BLaER1 treated with 17β-estradiol and CSF1 and Interleukin-3, amounts not matched to agents 10 nM and 100 nM (cell line): ENCODE data around the gene KRT33A.
A peak's percentile ranks its signal among the peaks of the same experiment; 100 is the strongest.
"Not testable (repeated sequence)": the region's sequence is repeated elsewhere in the genome, so short reads cannot be mapped to it uniquely, and the experiment has no call there.

Experiments used
- H3K27ac ChIP-seq, 11 experiments: shearing (Covaris generic); formaldehyde crosslinking; 2 replicates each; pipeline ENCODE4 v1.8.1; 2022
- H3K27me3 ChIP-seq, 11 experiments: shearing (Covaris generic); formaldehyde crosslinking; 2 replicates each; pipeline ENCODE4 v1.8.1; 2022
- H3K36me3 ChIP-seq, 11 experiments: shearing (Covaris generic); formaldehyde crosslinking; 2 replicates each; pipeline ENCODE4 v1.8.1; 2022
- H3K4me1 ChIP-seq, 10 experiments: shearing (Covaris generic); formaldehyde crosslinking; 2 replicates each; pipeline ENCODE4 v1.8.1; 2022
- H3K4me2 ChIP-seq, 11 experiments: shearing (Covaris generic); formaldehyde crosslinking; 2 replicates each; pipeline ENCODE4 v1.8.1; 2022
- H3K4me3 ChIP-seq, 10 experiments: shearing (Covaris generic); formaldehyde crosslinking; 2 replicates each; pipeline ENCODE4 v1.8.1; 2022
- H3K9ac ChIP-seq, 11 experiments: shearing (Covaris generic); formaldehyde crosslinking; 2 replicates each; pipeline ENCODE4 v1.8.1; 2022
- H3K9me3 ChIP-seq, 11 experiments: shearing (Covaris generic); formaldehyde crosslinking; replicated peaks in 1 of 11; 2 replicates each; pipeline ENCODE4 v1.8.1; 2022
- H4K20me1 ChIP-seq, 11 experiments: shearing (Covaris generic); formaldehyde crosslinking; 2 replicates each; pipeline ENCODE4 v1.8.1; 2022
- Cebpa-rat ChIP-seq, 11 experiments: shearing (Covaris generic); IDR thresholded peaks; 2 replicates each; pipeline ENCODE4 v1.8.1; 2022

The KRT33A gene

GRCh38 chr17:41350381-41350878, at the start of gene KRT33A:
Gene KRT33A (minus strand): TSS chr17:41350828. CDS start chr17:41350767, 61 bp downstream.
- H3K27ac ChIP-seq: not testable (repeated sequence)

GRCh38 chr17:41396996-41397660, 46.5 kb upstream of the KRT33A start, which contains the start of gene KRT31:
Gene KRT31 (minus strand): TSS chr17:41397608. CDS start chr17:41397539, 69 bp downstream.
- TF ChIP-seq Cebpa-rat (IDR thresholded peaks at IDR 0.05): no peak
- H3K4me2 ChIP-seq: peak within 1 kb of the TSS in 3 of 11 experiments; percentile 29 to 66 (median 51); a peak in 6 of 22 replicates
- H4K20me1 ChIP-seq: no peaks in the 10 kb centered on the region
- H3K9ac ChIP-seq: no peak within 1 kb of the TSS
- peaks cover 0 to 20% (median 0%) of the 10 kb centered on the region in 10 experiments; a peak in 7 of 20 replicates for H3K4me1 ChIP-seq
- H3K4me3 ChIP-seq: no peak within 1 kb of the TSS
- peak within 1 kb of the TSS in 1 of 11 experiments; percentile 21; a peak in 1 of 22 replicates for H3K27ac ChIP-seq
- H3K27me3 ChIP-seq: no peaks in the 10 kb centered on the region
- H3K36me3 ChIP-seq: no peaks in the 10 kb centered on the region
- no peaks in the 10 kb centered on the region for H3K9me3 ChIP-seq

More at GRCh38 chr17:41350381-41350878, at the start of gene KRT33A:
- not testable (repeated sequence) for H3K9me3 ChIP-seq, H3K9ac ChIP-seq, H4K20me1 ChIP-seq, H3K27me3 ChIP-seq, H3K36me3 ChIP-seq, H3K4me3 ChIP-seq, H3K4me2 ChIP-seq
- peaks cover 0 to 24% (median 2%) of the 10 kb centered on the region in 10 experiments; a peak in 7 of 20 replicates for H3K4me1 ChIP-seq

GRCh38 chr17:41396340-41396739, 45.7 kb upstream of the KRT33A start:
- peak overlapping the region in 3 of 11 experiments; percentile 29 to 66 (median 51); a peak in 6 of 22 replicates for H3K4me2 ChIP-seq
- H3K36me3 ChIP-seq: no peaks in the 10 kb centered on the region
- H3K9ac ChIP-seq: no peak overlapping the region
- H3K4me3 ChIP-seq: no peak overlapping the region
- TF ChIP-seq Cebpa-rat (IDR thresholded peaks at IDR 0.05): no peak
- H3K4me1 ChIP-seq: peaks cover 0 to 17% (median 0%) of the 10 kb centered on the region in 10 experiments; a peak in 7 of 20 replicates
- no peaks in the 10 kb centered on the region for H4K20me1 ChIP-seq
- no peaks in the 10 kb centered on the region for H3K27me3 ChIP-seq
- no peak overlapping the region; a peak in 1 of 22 replicates for H3K27ac ChIP-seq
- no peaks in the 10 kb centered on the region for H3K9me3 ChIP-seq

GRCh38 chr17:41395611-41396010, 45.0 kb upstream of the KRT33A start:
- H3K27ac ChIP-seq: no peak overlapping the region
- H3K4me1 ChIP-seq: peaks cover 0 to 17% (median 0%) of the 10 kb centered on the region in 10 experiments; a peak in 7 of 20 replicates

GRCh38 chr17:41395044-41395443, 44.4 kb upstream of the KRT33A start:
- H4K20me1 ChIP-seq, H3K4me2 ChIP-seq, H3K27ac ChIP-seq, H3K9me3 ChIP-seq, H3K36me3 ChIP-seq, H3K27me3 ChIP-seq, H3K4me3 ChIP-seq, H3K9ac ChIP-seq: not testable (repeated sequence)
- peaks cover 0 to 17% (median 0%) of the 10 kb centered on the region in 10 experiments; a peak in 7 of 20 replicates for H3K4me1 ChIP-seq

More at GRCh38 chr17:41395611-41396010, 45.0 kb upstream of the KRT33A start:
- no peaks in the 10 kb centered on the region for H4K20me1 ChIP-seq
- no peaks in the 10 kb centered on the region for H3K9me3 ChIP-seq
- TF ChIP-seq Cebpa-rat (IDR thresholded peaks at IDR 0.05): no peak
- no peak overlapping the region for H3K4me2 ChIP-seq
- no peaks in the 10 kb centered on the region for H3K36me3 ChIP-seq
- no peak overlapping the region for H3K4me3 ChIP-seq
- H3K27me3 ChIP-seq: no peaks in the 10 kb centered on the region
- H3K9ac ChIP-seq: no peak overlapping the region

- TF ChIP-seq Cebpa-rat (IDR thresholded peaks at IDR 0.05): no peak
- no peaks in the 10 kb centered on the region for H3K27me3 ChIP-seq
- no peak overlapping the region for H3K4me2 ChIP-seq
- H3K27ac ChIP-seq: no peak overlapping the region
- no peaks in the 10 kb centered on the region for H3K36me3 ChIP-seq
- H3K9ac ChIP-seq: no peak overlapping the region
- H3K4me1 ChIP-seq: peaks cover 0 to 17% (median 0%) of the 10 kb centered on the region in 10 experiments; a peak in 7 of 20 replicates
- no peaks in the 10 kb centered on the region for H4K20me1 ChIP-seq
- no peaks in the 10 kb centered on the region for H3K9me3 ChIP-seq
- H3K4me3 ChIP-seq: no peak overlapping the region
Observed at GRCh38 chr17:41394254-41394996, 43.8 kb upstream of the KRT33A start.

GRCh38 chr17:41393826-41394225, 43.2 kb upstream of the KRT33A start:
- Histone ChIP-seq H3K27ac (no peak overlapping the region), H3K4me3 (no peak overlapping the region), H3K27me3 (no peaks in the 10 kb centered on the region), H3K9me3 (no peaks in the 10 kb centered on the region), H3K4me2 (no peak overlapping the region), H3K4me1 (peaks cover 0 to 17% (median 0%) of the 10 kb centered on the region in 10 experiments; a peak in 7 of 20 replicates), H4K20me1 (no peaks in the 10 kb centered on the region), H3K36me3 (no peaks in the 10 kb centered on the region), H3K9ac (no peak overlapping the region)
- no peak for TF ChIP-seq Cebpa-rat (IDR thresholded peaks at IDR 0.05)

GRCh38 chr17:41393294-41393693, 42.7 kb upstream of the KRT33A start:
- no peaks in the 10 kb centered on the region for H3K36me3 ChIP-seq
- TF ChIP-seq Cebpa-rat (IDR thresholded peaks at IDR 0.05): no peak
- no peak overlapping the region for H3K27ac ChIP-seq
- no peaks in the 10 kb centered on the region for H4K20me1 ChIP-seq
- 0 out of 22 replicates have a peak, but pooled peaks cover 0 to 1% (median 0%) of the 10 kb centered on the region in 11 experiments for H3K9me3 ChIP-seq
- H3K4me1 ChIP-seq: peaks cover 0 to 17% (median 0%) of the 10 kb centered on the region in 10 experiments; a peak in 7 of 20 replicates
- H3K4me2 ChIP-seq: no peak overlapping the region
- no peaks in the 10 kb centered on the region for H3K27me3 ChIP-seq
- no peak overlapping the region for H3K4me3 ChIP-seq
- no peak overlapping the region for H3K9ac ChIP-seq

GRCh38 chr17:41392278-41392677, 41.6 kb upstream of the KRT33A start:
- Histone ChIP-seq H3K4me3 (no peak overlapping the region), H3K4me1 (peaks cover 0 to 12% (median 0%) of the 10 kb centered on the region in 10 experiments; a peak in 7 of 20 replicates), H3K27ac (no peak overlapping the region), H3K4me2 (no peak overlapping the region), H3K36me3 (no peaks in the 10 kb centered on the region), H4K20me1 (no peaks in the 10 kb centered on the region), H3K9ac (no peak overlapping the region), H3K9me3 (peaks cover 5 to 9% (median 7%) of the 10 kb centered on the region in 11 experiments), H3K27me3 (no peaks in the 10 kb centered on the region)
- no peak for TF ChIP-seq Cebpa-rat (IDR thresholded peaks at IDR 0.05)
